Progenitor cell of endocrine pancreas (in vitro differentiated cells): ENCODE results near the gene ATXN2. TPM values are rescaled to one million over a fixed set of nuclear protein-coding genes. Genes with fewer than 3 reads are reported as not detected.
A peak's percentile ranks its signal among the peaks of the same experiment; 100 is the strongest.

Source experiments
- DNase-seq: peaks from one replicate; pipeline ENCODE4 v3.0.0; 2021; ENCODE audit warnings: low spot score; ENCODE audit not compliant: unreplicated experiment
- H3K27ac Mint-ChIP-seq: 2 replicates; pipeline ENCODE4 v1.8.0; 2021; ENCODE audit warnings: mild to moderate bottlenecking, moderate library complexity, mixed read lengths
- H3K27me3 Mint-ChIP-seq: 2 replicates; pipeline ENCODE4 v1.8.0; 2021; ENCODE audit warnings: mixed read lengths
- H3K36me3 Mint-ChIP-seq: 2 replicates; pipeline ENCODE4 v1.8.0; 2022; ENCODE audit warnings: mixed read lengths; ENCODE audit not compliant: insufficient read depth
- H3K4me1 Mint-ChIP-seq: 2 replicates; pipeline ENCODE4 v1.8.0; 2021; ENCODE audit warnings: low read depth, mixed read lengths
- H3K4me3 Mint-ChIP-seq: 2 replicates; pipeline ENCODE4 v1.8.0; 2021; ENCODE audit warnings: low read depth, mild to moderate bottlenecking, moderate library complexity, mixed read lengths
- H3K9me3 Mint-ChIP-seq: 2 replicates; pipeline ENCODE4 v1.8.0; 2021; ENCODE audit warnings: low read depth, mixed read lengths
- CTCF ChIP-seq: fragments of 200-600 bp; sonication (generic); IDR thresholded peaks from one replicate; pipeline ENCODE4 v1.5.0; 2021; ENCODE audit warnings: antibody characterized with exemption, mild to moderate bottlenecking; ENCODE audit not compliant: unreplicated experiment
- total RNA-seq: library from RNA; stranded (reverse); gene quantifications from 2 replicates; pipeline ENCODE4 v1.2.1, GENCODE V29; 2021

ATXN2 gene
- total RNA-seq, 1 donor from 2014 or later, result 81.7 TPM

- no peak for TF ChIP-seq CTCF
- DNase-seq, result no peak
- no peaks in the 10 kb centered on the region for H3K27me3 Mint-ChIP-seq
- H3K4me1 Mint-ChIP-seq, result peaks cover 18% of the 10 kb centered on the region
- H3K9me3 Mint-ChIP-seq, result no peaks in the 10 kb centered on the region
- no peak overlapping the region for H3K27ac Mint-ChIP-seq
- H3K36me3 Mint-ChIP-seq, result peaks cover 8% of the 10 kb centered on the region
- no peak overlapping the region for H3K4me3 Mint-ChIP-seq
Observed at GRCh38 chr12:111640506-111640905, 41.4 kb upstream of the ATXN2 start.

- Mint-ChIP-seq H3K9me3 (no peaks in the 10 kb centered on the region), H3K27ac (no peak overlapping the region), H3K36me3 (peaks cover 1% of the 10 kb centered on the region), H3K27me3 (no peaks in the 10 kb centered on the region), H3K4me1 (peaks cover 15% of the 10 kb centered on the region), H3K4me3 (no peak overlapping the region)
- DNase-seq, result no peak
- no peak for TF ChIP-seq CTCF
Observed at GRCh38 chr12:111638556-111638955, 39.4 kb upstream of the ATXN2 start.

- DNase-seq, result no peak
- no peaks in the 10 kb centered on the region for H3K9me3 Mint-ChIP-seq
- H3K4me1 Mint-ChIP-seq, result peaks cover 12% of the 10 kb centered on the region
- H3K36me3 Mint-ChIP-seq, result peaks cover 1% of the 10 kb centered on the region
- no peaks in the 10 kb centered on the region for H3K27me3 Mint-ChIP-seq
- H3K4me3 Mint-ChIP-seq, result no peak overlapping the region
- H3K27ac Mint-ChIP-seq, result peak overlapping the region; percentile 76
- no peak for TF ChIP-seq CTCF
Observed at GRCh38 chr12:111636209-111636945, 37.3 kb upstream of the ATXN2 start.

GRCh38 chr12:111635524-111635923 is 36.4 kb upstream of the ATXN2 start:
- no peaks in the 10 kb centered on the region for H3K9me3 Mint-ChIP-seq
- no peak for TF ChIP-seq CTCF
- H3K4me3 Mint-ChIP-seq, result no peak overlapping the region
- H3K4me1 Mint-ChIP-seq, result peaks cover 12% of the 10 kb centered on the region
- DNase-seq, result no peak
- H3K27ac Mint-ChIP-seq, result peak overlapping the region; percentile 76
- H3K36me3 Mint-ChIP-seq, result peaks cover 1% of the 10 kb centered on the region
- H3K27me3 Mint-ChIP-seq, result no peaks in the 10 kb centered on the region

GRCh38 chr12:111628505-111629260 is 29.6 kb upstream of the ATXN2 start:
- H3K36me3 Mint-ChIP-seq, result no peaks in the 10 kb centered on the region
- TF ChIP-seq CTCF, result no peak
- H3K27me3 Mint-ChIP-seq, result no peaks in the 10 kb centered on the region
- H3K27ac Mint-ChIP-seq, result no peak overlapping the region
- DNase-seq, result no peak
- no peaks in the 10 kb centered on the region for H3K4me1 Mint-ChIP-seq
- H3K4me3 Mint-ChIP-seq, result no peak overlapping the region
- no peaks in the 10 kb centered on the region for H3K9me3 Mint-ChIP-seq
